HG03175 (cell line): ENCODE measurements around the gene NFXL1.
A peak's percentile ranks its signal among the peaks of the same experiment; 100 is the strongest.

Experiments used
- ATAC-seq: cut with Tn5 transposase; IDR thresholded peaks from one replicate; pipeline ENCODE4 v1.9.1; 2021; ENCODE audit warnings: mild to moderate bottlenecking, moderate library complexity; ENCODE audit not compliant: unreplicated experiment

The NFXL1 gene

GRCh38 chr4:47837094-47837907 lies 77.1 kb downstream of the NFXL1 start:
- peak; percentile 63 for ATAC-seq

DNA sequence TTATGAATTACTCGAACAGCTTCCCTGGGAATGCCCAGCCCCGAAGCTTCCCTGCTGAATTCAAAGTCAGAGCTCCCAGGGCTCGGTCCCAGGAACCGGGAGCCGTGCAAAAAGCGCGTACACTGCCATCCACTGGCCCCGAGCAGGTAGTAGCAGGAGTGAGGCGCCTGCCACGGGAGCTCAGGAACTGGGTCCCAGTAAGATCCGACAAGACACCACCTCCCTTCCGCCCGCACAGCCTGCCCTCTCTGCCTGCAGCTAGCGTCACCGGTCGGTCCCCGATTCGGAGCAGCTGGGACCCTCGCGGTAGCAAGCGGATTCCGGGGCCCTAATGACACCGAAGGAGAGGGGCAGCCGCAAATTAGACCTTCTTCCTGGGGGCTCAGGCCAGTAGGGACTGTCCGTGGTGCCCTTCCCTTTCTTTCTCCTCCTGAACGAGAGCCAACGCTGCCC lies 77.7 kb downstream of the NFXL1 start:
- peak; percentile 71 for ATAC-seq

DNA sequence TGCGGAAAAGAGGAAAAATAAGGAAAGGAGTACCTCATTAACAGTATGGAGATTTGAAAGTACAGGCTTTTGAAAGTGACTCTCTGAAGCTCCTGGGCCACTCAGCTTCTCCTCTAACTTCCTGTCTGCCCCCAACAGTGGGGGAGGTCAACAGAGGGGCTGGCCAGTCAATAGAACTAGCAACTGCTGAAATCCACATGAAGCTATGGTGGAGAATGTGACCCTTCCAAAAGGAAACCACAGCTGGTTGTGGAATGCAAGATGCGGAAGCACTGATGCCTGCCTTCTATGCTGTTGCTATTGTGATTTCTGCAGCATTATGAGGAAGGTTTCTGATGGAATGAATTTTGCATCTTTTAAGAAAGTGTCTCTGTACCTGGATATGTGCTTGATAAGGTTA lies 78.9 kb downstream of the NFXL1 start:
- no peak for ATAC-seq

DNA sequence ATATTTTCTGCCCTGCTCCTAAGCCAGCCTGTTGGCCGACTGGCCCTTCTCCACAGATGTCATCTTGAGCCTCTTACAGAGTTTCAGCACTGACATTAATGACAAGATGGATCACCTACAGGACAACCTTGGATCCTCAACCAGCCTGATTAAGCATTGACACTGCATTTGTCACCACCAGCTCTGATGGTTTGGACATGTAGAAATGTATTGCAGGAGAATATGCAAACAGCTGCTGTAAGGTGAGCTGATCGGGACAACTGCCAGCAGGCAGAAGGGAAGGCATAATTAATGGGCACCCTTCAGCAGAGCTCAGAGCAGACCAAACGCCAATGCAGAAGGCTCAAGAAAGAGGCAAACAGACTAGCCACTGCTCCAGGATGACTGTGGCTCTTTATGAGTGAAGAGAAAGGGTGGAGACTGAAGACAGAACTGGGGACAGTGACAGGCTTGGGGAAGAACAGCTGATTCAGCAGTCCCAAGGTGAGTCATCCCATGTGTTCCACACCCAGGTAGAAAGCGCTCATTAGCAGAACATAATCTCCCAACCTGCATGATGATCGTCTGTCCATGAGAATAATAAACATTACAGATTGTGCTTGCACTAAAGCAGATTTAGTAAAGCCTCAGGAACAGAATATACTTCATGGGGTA lies 83.2 kb downstream of the NFXL1 start:
- ATAC-seq, result no peak

GRCh38 chr4:47830265-47831025 lies 83.9 kb downstream of the NFXL1 start:
- ATAC-seq, result no peak

DNA sequence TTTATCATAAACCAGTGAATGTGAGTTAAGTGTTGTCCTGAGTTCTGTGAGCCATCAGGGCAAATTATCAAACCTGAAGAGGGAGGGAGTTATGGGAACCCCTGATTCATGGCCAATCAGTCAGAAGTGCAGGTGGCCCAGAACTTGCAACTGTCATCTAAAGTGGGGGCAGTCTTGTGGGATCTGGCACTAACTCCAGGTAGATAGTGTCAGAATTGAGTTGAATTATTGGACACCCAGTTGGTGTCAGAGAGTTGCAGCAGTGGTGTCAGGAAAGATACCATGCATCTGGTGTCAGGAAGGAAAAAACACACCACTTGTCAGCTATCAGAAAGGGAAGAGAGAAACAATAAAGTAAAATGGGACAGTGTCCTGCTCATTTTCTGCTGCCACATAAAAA lies 84.9 kb downstream of the NFXL1 start:
- no peak for ATAC-seq

- no peak for ATAC-seq
Observed at GRCh38 chr4:47827343-47828047, 86.9 kb downstream of the NFXL1 start.

DNA sequence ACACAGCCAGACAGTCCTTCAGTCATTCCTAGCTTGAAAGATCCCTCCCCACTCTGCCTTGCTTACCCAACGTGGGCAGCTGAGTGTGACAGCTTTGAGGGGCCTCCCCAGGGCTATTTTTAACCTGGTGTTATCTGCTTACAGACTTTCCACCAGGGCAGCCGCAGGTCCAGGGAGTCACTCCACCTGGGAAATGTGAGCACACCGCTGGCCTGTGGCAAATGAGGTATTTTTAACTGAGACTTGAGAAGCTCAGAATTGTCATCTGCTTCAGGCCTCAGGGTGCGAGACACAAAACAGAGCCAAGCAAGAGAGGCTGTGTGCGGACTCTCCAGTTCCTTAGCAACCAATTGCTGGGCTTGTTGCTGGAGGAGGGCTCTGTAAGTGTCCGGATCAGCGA lies 89.5 kb downstream of the NFXL1 start:
- ATAC-seq, result no peak

DNA sequence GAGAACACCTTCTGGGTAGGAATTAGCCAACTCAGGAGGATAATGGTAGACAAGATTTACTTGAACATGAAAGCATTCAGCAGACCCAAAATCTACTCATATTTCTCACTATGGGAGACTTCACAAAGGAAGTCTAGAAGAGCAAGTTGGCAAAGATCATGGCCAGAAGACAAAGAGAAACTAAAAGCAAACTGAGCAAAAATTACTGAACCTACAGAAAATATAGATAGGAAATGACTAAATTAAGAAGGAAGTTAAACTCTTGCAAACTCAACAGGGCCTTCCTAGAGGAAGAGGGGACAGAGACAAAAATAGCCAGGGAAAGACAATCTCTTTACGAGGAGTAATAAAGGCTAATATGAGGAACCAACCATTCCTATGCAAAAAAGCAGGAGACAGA lies 95.2 kb downstream of the NFXL1 start:
- ATAC-seq, result no peak

GRCh38 chr4:47817275-47817674 lies 97.1 kb downstream of the NFXL1 start:
- no peak for ATAC-seq

GRCh38 chr4:47816748-47817147 lies 97.6 kb downstream of the NFXL1 start:
- no peak for ATAC-seq

- ATAC-seq, result no peak
Observed at GRCh38 chr4:47814618-47815295, 99.6 kb downstream of the NFXL1 start.

GRCh38 chr4:47809654-47810203 lies 104.7 kb downstream of the NFXL1 start:
- ATAC-seq, result no peak

GRCh38 chr4:47804598-47804997 lies 109.8 kb downstream of the NFXL1 start:
- no peak for ATAC-seq

DNA sequence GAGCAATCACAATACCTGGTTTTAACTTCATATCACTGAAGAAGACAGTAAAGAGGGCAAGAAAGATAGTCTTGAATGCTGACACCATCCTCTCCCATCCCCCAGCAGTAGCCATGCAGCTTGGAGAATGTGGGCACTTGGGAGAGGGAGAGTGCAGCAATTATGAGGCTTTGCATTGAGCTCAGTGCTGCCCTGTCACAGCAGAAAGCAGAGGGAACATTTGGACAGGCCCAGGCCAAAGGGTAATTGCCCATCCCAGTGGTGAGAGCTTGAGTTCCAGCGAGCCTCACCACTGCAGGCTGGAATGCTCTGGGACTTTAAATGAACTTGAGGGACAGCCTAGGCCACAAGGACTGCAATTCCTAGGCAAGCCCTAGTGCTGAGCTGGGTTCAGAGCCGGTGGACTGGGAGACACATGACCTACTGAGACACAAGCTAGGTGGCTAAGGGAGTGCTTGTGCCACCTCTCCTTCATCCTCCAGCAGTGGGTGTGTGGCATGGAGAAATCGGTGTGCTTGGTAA lies 112.8 kb downstream of the NFXL1 start:
- ATAC-seq, result no peak

GRCh38 chr4:47798165-47798564 lies 116.2 kb downstream of the NFXL1 start:
- no peak for ATAC-seq
